Peyer's patch (tissue), 4 donors: ENCODE measurements around the gene KYAT1.

ENCODE experiments used
- POLR2A ChIP-seq, 2 donors: fragments of 450-650 bp; IDR thresholded peaks; one replicate each; pipeline ENCODE4 v1.5.1; 2017; ENCODE audit warnings: antibody characterized with exemption in 2 of 2, mild to moderate bottlenecking in 2 of 2, moderate library complexity in 2 of 2
- TF ChIP-seq, protein P1 (sequence below), 6 experiments: fragments of 450-650 bp in 4 of 6; fragments of 200-600 bp in 2 of 6; sonication (generic) in 1 of 6; IDR thresholded peaks; one replicate each; pipeline ENCODE4 v1.5.1; 2017 to 2019; ENCODE audit warnings: antibody characterized with exemption in 6 of 6, mild to moderate bottlenecking in 3 of 6, moderate library complexity in 1 of 6

DNA sequence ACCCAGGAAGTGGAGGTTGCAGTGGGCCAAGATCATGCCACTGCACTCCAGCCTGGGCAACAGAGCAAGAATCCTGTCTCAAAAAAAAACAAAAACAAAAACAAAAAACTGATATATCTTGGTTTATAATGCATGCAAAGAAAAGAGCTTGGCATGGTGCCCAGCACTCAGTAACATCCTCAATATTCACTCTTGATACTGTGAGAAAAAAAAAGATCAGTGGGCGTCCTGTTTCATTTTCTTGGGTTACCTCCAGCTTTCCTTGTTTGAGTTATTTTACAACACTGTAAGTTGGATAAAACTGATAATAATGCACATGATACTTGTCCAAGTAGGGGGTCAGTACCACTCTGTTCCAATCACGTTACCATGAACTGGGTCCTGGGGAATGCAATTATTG lies 46.9 kb upstream of the KYAT1 start:
- TF ChIP-seq, protein P1, sequence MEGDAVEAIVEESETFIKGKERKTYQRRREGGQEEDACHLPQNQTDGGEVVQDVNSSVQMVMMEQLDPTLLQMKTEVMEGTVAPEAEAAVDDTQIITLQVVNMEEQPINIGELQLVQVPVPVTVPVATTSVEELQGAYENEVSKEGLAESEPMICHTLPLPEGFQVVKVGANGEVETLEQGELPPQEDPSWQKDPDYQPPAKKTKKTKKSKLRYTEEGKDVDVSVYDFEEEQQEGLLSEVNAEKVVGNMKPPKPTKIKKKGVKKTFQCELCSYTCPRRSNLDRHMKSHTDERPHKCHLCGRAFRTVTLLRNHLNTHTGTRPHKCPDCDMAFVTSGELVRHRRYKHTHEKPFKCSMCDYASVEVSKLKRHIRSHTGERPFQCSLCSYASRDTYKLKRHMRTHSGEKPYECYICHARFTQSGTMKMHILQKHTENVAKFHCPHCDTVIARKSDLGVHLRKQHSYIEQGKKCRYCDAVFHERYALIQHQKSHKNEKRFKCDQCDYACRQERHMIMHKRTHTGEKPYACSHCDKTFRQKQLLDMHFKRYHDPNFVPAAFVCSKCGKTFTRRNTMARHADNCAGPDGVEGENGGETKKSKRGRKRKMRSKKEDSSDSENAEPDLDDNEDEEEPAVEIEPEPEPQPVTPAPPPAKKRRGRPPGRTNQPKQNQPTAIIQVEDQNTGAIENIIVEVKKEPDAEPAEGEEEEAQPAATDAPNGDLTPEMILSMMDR (IDR thresholded peaks at IDR 0.05) = no peak
- TF ChIP-seq POLR2A (IDR thresholded peaks at IDR 0.05) = no peak
